Tibial nerve (tissue), 4 donors: ENCODE data around the gene PTH1R. TPM values are rescaled to one million over a fixed set of nuclear protein-coding genes. Genes with fewer than 3 reads are reported as not detected.

Source experiments
- DNase-seq, 2 donors: peaks; one replicate each; pipeline ENCODE4 v3.0.0-alpha.2; 2019; ENCODE audit warnings: low spot score in 2 of 2
- H3K27ac ChIP-seq, 4 donors: fragments of 200-600 bp; sonication (generic) in 3 of 4; one replicate each; pipeline ENCODE4 v1.5.1; 2017 to 2019; ENCODE audit warnings: mild to moderate bottlenecking in 1 of 4
- H3K27me3 ChIP-seq, 2 donors: fragments of 200-600 bp; sonication (generic) in 1 of 2; one replicate each; pipeline versions ENCODE4 v1.5.1 to v1.6.0; 2017 to 2019
- H3K36me3 ChIP-seq, 3 donors: fragments of 200-600 bp; sonication (generic); one replicate each; pipeline ENCODE4 v1.5.1; 2018 to 2019
- H3K4me1 ChIP-seq, 4 donors: fragments of 200-600 bp; sonication (generic) in 3 of 4; one replicate each; pipeline ENCODE4 v1.5.1; 2017 to 2019
- H3K4me3 ChIP-seq, 4 donors: fragments of 200-600 bp; sonication (generic) in 3 of 4; one replicate each; pipeline ENCODE4 v1.5.1; 2017 to 2019; ENCODE audit warnings: mild to moderate bottlenecking in 1 of 4, moderate library complexity in 1 of 4
- H3K9me3 ChIP-seq, 4 donors: fragments of 200-600 bp; sonication (generic) in 3 of 4; one replicate each; pipeline ENCODE4 v1.5.1; 2017 to 2019
- EP300 ChIP-seq, 2 donors: sonication (generic); formaldehyde crosslinking; IDR thresholded peaks; one replicate each; pipeline ENCODE4 v1.6.1; 2017; ENCODE audit warnings: antibody characterized with exemption in 2 of 2, mild to moderate bottlenecking in 1 of 2
- POLR2A ChIP-seq, 2 donors: fragments of 450-650 bp; IDR thresholded peaks; one replicate each; pipeline ENCODE4 v1.6.1; 2017; ENCODE audit warnings: antibody characterized with exemption in 2 of 2, mild to moderate bottlenecking in 2 of 2, moderate library complexity in 2 of 2
- WGBS, 2 donors: methylation state at CpG; one replicate each; pipeline ENCODE4 v1.1.5; 2018; 5-methylcytosine and 5-hydroxymethylcytosine counted together
- total RNA-seq, 4 donors: library from RNA; depleted of rRNA; stranded (reverse); fragments of >200 nt; gene quantifications; one replicate each; pipeline ENCODE4 v1.1.0, GENCODE V29; 2016
- TF ChIP-seq, protein P1 (sequence below), 5 experiments: fragments of 200-600 bp in 3 of 5; fragments of 450-650 bp in 2 of 5; sonication (generic) in 3 of 5; IDR thresholded peaks; one replicate each; pipeline ENCODE4 v1.5.1; 2016 to 2019; ENCODE audit warnings: antibody characterized with exemption in 5 of 5, mild to moderate bottlenecking in 3 of 5, moderate library complexity in 2 of 5

The PTH1R gene
- total RNA-seq, 4 donors from 2014 or later: 8.1 to 14.3 (median 13.6) TPM

DNA sequence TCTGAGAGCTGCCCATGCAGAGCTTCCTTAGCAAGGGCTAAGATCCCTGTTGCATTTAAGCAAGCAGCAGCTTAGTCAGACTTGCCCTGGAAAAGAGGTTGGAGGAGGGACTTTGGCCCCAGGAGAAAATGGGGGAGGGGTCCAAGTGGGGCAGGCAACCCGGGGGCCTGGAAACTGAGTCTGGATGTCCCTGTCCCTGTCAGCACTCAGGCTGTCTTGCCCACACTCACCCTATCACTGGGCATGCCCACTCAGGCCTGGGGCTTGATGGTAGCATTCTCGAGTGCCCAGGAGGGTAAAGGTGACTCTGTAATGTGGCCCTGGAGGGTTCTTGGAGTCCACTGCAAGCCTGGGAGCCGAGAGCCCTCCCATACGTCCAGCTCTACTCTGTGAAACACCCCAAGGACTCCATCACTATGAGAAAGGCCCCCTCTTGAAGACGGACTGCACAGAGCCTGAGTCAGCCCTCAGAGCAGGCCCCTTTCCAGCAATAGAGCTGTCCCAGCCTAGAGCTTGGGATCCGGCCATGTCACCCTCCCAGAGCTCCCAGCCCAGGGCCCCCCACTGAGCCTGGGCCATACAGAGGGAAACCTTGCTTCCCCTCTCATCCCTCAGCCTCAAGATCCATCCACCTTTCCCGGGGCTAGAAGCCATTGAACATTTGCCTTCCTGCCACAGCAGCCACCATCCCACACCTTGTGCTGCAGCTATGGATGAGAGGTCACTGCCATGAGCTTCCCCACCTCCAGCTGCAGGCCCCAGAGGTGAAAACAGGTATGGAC, 27.6 kb upstream of the PTH1R start:
- 68 to 81% methylated on average over 6 of the region's 7 CpGs for WGBS, 2 donors
- Histone ChIP-seq H3K4me1 (peaks cover 0 to 40% (median 9%) of the 10 kb centered on the region in 4 donors), H3K27me3 (no peaks in the 10 kb centered on the region), H3K27ac (peak overlapping the region in 2 of 4 donors; percentile 31 to 88), H3K36me3 (no peaks in the 10 kb centered on the region), H3K9me3 (no peaks in the 10 kb centered on the region), H3K4me3 (no peak overlapping the region)
- DNase-seq: no peak
- TF ChIP-seq, protein P1, sequence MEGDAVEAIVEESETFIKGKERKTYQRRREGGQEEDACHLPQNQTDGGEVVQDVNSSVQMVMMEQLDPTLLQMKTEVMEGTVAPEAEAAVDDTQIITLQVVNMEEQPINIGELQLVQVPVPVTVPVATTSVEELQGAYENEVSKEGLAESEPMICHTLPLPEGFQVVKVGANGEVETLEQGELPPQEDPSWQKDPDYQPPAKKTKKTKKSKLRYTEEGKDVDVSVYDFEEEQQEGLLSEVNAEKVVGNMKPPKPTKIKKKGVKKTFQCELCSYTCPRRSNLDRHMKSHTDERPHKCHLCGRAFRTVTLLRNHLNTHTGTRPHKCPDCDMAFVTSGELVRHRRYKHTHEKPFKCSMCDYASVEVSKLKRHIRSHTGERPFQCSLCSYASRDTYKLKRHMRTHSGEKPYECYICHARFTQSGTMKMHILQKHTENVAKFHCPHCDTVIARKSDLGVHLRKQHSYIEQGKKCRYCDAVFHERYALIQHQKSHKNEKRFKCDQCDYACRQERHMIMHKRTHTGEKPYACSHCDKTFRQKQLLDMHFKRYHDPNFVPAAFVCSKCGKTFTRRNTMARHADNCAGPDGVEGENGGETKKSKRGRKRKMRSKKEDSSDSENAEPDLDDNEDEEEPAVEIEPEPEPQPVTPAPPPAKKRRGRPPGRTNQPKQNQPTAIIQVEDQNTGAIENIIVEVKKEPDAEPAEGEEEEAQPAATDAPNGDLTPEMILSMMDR (IDR thresholded peaks at IDR 0.05): no peak
- TF ChIP-seq POLR2A (IDR thresholded peaks at IDR 0.05) (no peak), EP300 (IDR thresholded peaks at IDR 0.05) (no peak)

DNA sequence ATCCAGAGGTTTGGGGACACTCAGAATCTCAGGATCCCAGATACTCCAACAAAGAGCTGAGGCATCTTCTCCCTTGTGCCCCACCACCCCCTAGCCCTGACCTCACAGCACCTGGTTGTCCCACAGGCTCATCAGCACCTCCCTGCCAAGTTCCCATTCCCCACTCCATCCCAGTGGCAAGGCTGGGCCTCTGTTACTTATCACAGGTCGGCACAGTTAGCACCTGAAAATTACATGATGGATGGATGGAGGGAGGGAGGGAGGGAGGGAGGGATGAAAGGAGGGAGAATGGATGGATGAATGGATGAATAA, 27.1 kb upstream of the PTH1R start:
- peaks cover 0 to 35% (median 7%) of the 10 kb centered on the region in 4 donors for H3K4me1 ChIP-seq
- WGBS, 2 donors: 91% methylated on average over 1 of the region's 1 CpG
- H3K4me3 ChIP-seq: no peak overlapping the region
- no peak for DNase-seq
- TF ChIP-seq POLR2A (IDR thresholded peaks at IDR 0.05) (no peak), EP300 (IDR thresholded peaks at IDR 0.05) (no peak)
- TF ChIP-seq, protein P1 (IDR thresholded peaks at IDR 0.05): no peak
- H3K27me3 ChIP-seq: no peaks in the 10 kb centered on the region
- no peaks in the 10 kb centered on the region for H3K36me3 ChIP-seq
- H3K9me3 ChIP-seq: no peaks in the 10 kb centered on the region
- H3K27ac ChIP-seq: peak overlapping the region in 1 of 4 donors; percentile 88

DNA sequence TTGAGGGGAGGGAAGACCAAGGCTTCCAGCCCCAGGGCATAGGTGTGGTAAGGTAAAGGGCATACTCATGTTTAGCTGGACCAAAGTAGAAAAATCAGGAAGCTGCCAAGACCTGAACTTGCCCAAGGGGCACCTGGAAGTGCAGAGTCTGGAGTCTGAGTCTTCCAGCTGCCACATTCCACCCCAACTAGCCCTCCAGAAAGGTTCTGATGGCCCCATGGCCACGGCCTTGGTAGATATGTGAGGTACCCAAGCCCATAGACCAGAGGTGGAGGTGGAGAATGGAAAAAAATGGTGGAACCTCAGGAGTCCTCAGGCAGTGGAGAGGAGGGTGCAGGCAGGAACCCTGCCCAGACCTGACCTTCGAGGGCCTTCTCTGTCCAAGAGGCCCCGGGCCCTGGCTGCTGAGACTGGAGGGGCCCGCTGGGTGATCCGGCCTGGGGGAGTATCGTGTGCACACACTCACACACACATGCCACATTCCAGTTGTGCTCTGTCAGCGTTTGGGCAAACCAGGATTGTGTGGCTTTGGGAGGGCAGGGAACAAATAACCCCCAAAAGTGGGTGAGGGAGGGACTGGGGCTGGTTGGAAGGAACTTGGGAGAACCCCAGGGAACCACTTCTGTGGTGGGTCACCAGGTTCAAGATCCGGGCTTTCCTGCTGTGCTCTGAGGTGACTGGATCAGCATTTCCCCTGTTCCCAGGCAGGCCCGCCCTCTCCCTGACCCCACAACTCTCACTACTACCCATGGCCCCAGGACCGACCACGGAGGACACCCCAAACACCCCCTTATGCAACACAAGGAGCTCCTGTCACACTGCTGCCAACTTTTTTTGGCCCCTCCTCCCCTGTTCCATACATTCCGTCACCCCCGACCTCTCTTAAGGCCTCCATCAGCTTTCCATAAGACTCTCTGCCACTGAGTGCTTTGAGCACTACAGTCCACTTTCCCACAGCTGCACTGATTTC, 25.9 kb upstream of the PTH1R start:
- H3K36me3 ChIP-seq: no peaks in the 10 kb centered on the region
- H3K27me3 ChIP-seq: no peaks in the 10 kb centered on the region
- no peaks in the 10 kb centered on the region for H3K9me3 ChIP-seq
- no peak for TF ChIP-seq EP300 (IDR thresholded peaks at IDR 0.05)
- no peak for TF ChIP-seq POLR2A (IDR thresholded peaks at IDR 0.05)
- TF ChIP-seq, protein P1 (IDR thresholded peaks at IDR 0.05): no peak
- 71 to 75% methylated on average over 13 of the region's 13 CpGs for WGBS, 2 donors
- no peak overlapping the region for H3K27ac ChIP-seq
- peaks cover 0 to 23% (median 2%) of the 10 kb centered on the region in 4 donors for H3K4me1 ChIP-seq
- DNase-seq: no peak
- H3K4me3 ChIP-seq: no peak overlapping the region

DNA sequence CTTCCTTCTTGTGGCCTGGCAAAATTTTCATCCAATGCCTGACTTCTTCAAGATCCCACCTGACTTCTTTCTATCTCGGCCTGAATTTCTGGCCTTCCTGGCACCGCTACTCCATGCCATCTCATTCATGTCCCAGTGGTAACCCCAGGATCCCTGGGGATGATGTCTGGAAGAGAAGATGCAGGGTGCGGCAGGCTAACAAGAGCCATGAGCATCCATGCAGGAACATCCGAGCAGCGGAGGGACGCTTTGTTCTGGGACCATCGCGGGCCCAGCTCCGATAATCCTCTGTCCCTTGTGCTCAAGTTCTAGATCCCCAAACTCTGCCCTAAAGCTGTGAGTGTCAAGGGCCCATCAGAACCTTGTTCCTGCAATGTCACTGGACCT, 25.2 kb upstream of the PTH1R start:
- Histone ChIP-seq H3K4me1 (peaks cover 0 to 16% (median 0%) of the 10 kb centered on the region in 4 donors), H3K9me3 (no peaks in the 10 kb centered on the region), H3K4me3 (no peak overlapping the region), H3K27me3 (no peaks in the 10 kb centered on the region), H3K36me3 (no peaks in the 10 kb centered on the region), H3K27ac (no peak overlapping the region)
- no peak for TF ChIP-seq POLR2A (IDR thresholded peaks at IDR 0.05)
- TF ChIP-seq, protein P1 (IDR thresholded peaks at IDR 0.05): no peak
- no peak for TF ChIP-seq EP300 (IDR thresholded peaks at IDR 0.05)
- no peak for DNase-seq
- WGBS, 2 donors: 88 to 91% methylated on average over 9 of the region's 9 CpGs
